Astrocyte (in vitro differentiated cells and primary cell): ENCODE data around the gene ACTN2. TPM values are rescaled to one million over a fixed set of nuclear protein-coding genes. Genes with fewer than 3 reads are reported as not detected.

Source experiments
- DNase-seq: peaks from one replicate; pipeline ENCODE4 v3.0.0-alpha.2; 2010; ENCODE audit warnings: low read depth
- FAIRE-seq: peaks from 2 replicates; lab custom pipeline; 2011; peaks lifted over from hg19 to GRCh38; lab: Jason Lieb, UNC
- H2AFZ ChIP-seq: 2 replicates; pipeline ENCODE4 v1.6.0; 2012; ENCODE audit warnings: low read depth, low read length, inconsistent platforms
- H3K27ac ChIP-seq: 2 replicates; pipeline ENCODE4 v1.5.1; 2011; ENCODE audit warnings: low read depth, low read length, inconsistent platforms
- H3K27me3 ChIP-seq: 2 replicates; pipeline ENCODE4 v1.6.0; 2011; ENCODE audit warnings: low read length, inconsistent platforms; ENCODE audit not compliant: insufficient read depth
- H3K36me3 ChIP-seq: 2 replicates; pipeline ENCODE4 v1.5.1; 2011; ENCODE audit warnings: low read length, inconsistent platforms; ENCODE audit not compliant: insufficient read depth
- H3K4me1 ChIP-seq: 2 replicates; pipeline ENCODE4 v1.5.1; 2011; ENCODE audit warnings: low read length, inconsistent platforms; ENCODE audit not compliant: insufficient read depth
- H3K4me2 ChIP-seq: 2 replicates; pipeline ENCODE4 v1.6.0; 2012; ENCODE audit warnings: low read length, inconsistent platforms
- H3K4me3 ChIP-seq: 2 replicates; pipeline ENCODE4 v1.5.1; 2011; ENCODE audit warnings: low read depth, mild to moderate bottlenecking, low read length, inconsistent platforms; ENCODE audit not compliant: insufficient read depth
- H3K79me2 ChIP-seq: 2 replicates; pipeline ENCODE4 v1.6.0; 2012; ENCODE audit warnings: mild to moderate bottlenecking, low read length, inconsistent platforms; ENCODE audit not compliant: insufficient read depth
- H3K9ac ChIP-seq: 2 replicates; pipeline ENCODE4 v1.6.0; 2012; ENCODE audit warnings: mild to moderate bottlenecking, low read length, inconsistent platforms
- H3K9me3 ChIP-seq: 2 replicates; pipeline ENCODE4 v1.5.1; 2012; ENCODE audit warnings: low read depth, mild to moderate bottlenecking, low read length, inconsistent platforms; ENCODE audit not compliant: insufficient read depth
- H4K20me1 ChIP-seq: 2 replicates; pipeline ENCODE4 v1.6.0; 2012; ENCODE audit warnings: low read length, inconsistent platforms; ENCODE audit not compliant: insufficient read depth
- H3K27ac Mint-ChIP-seq: one replicate; pipeline ENCODE4 v1.8.0; 2021; ENCODE audit warnings: mild to moderate bottlenecking, mixed read lengths; ENCODE audit not compliant: unreplicated experiment
- H3K27me3 Mint-ChIP-seq: one replicate; pipeline ENCODE4 v1.8.0; 2021; ENCODE audit warnings: low read depth, mixed read lengths; ENCODE audit not compliant: unreplicated experiment
- H3K36me3 Mint-ChIP-seq: one replicate; pipeline ENCODE4 v1.8.0; 2021; ENCODE audit warnings: low read depth, mixed read lengths; ENCODE audit not compliant: unreplicated experiment
- H3K4me1 Mint-ChIP-seq: one replicate; pipeline ENCODE4 v1.8.0; 2021; ENCODE audit warnings: low read depth, mixed read lengths; ENCODE audit not compliant: unreplicated experiment
- H3K4me3 Mint-ChIP-seq: one replicate; pipeline ENCODE4 v1.8.0; 2021; ENCODE audit warnings: mild to moderate bottlenecking, moderate library complexity, mixed read lengths; ENCODE audit not compliant: unreplicated experiment
- H3K9me3 Mint-ChIP-seq: one replicate; pipeline ENCODE4 v1.8.0; 2021; ENCODE audit warnings: mild to moderate bottlenecking, mixed read lengths; ENCODE audit not compliant: unreplicated experiment
- CTCF ChIP-seq: IDR thresholded peaks from 2 replicates; pipeline ENCODE4 v1.5.1; 2011; ENCODE audit warnings: low read depth, mild to moderate bottlenecking, inconsistent platforms, low read length, moderate library complexity; ENCODE audit not compliant: insufficient read depth
- EZH2 ChIP-seq: IDR thresholded peaks from 2 replicates; pipeline ENCODE4 v1.6.1; 2012; ENCODE audit warnings: mild to moderate bottlenecking, low read length, inconsistent platforms; ENCODE audit not compliant: insufficient read depth
- total RNA-seq: library from RNA; stranded (reverse); gene quantifications from 2 replicates; pipeline ENCODE4 v1.2.1, GENCODE V29; 2021

The ACTN2 gene
- total RNA-seq, 1 donor from 2014 or later, result 0.89 TPM

- Histone ChIP-seq H3K4me1 (no peaks in the 10 kb centered on the region), H3K36me3 (no peaks in the 10 kb centered on the region), H3K4me3 (no peak overlapping the region), H3K79me2 (no peaks in the 10 kb centered on the region), H4K20me1 (no peaks in the 10 kb centered on the region), H3K27ac (no peak overlapping the region), H3K27me3 (no peaks in the 10 kb centered on the region), H3K9ac (no peak overlapping the region), H2AFZ (no peak overlapping the region), H3K9me3 (no peaks in the 10 kb centered on the region), H3K4me2 (no peak overlapping the region)
- DNase-seq, result no peak
- no peaks in the 10 kb centered on the region for H3K9me3 Mint-ChIP-seq
- H3K27me3 Mint-ChIP-seq, result peaks cover 3% of the 10 kb centered on the region
- no peaks in the 10 kb centered on the region for H3K36me3 Mint-ChIP-seq
- H3K4me1 Mint-ChIP-seq, result peaks cover 4% of the 10 kb centered on the region
- no peak for FAIRE-seq
- TF ChIP-seq CTCF (no peak), EZH2 (no peak)
- H3K27ac Mint-ChIP-seq, result no peak overlapping the region
- no peak overlapping the region for H3K4me3 Mint-ChIP-seq
Observed at GRCh38 chr1:236767276-236767675, 81.0 kb downstream of the ACTN2 start.

GRCh38 chr1:236768601-236769000 lies 82.3 kb downstream of the ACTN2 start:
- peaks cover 4% of the 10 kb centered on the region for H3K4me1 Mint-ChIP-seq
- Histone ChIP-seq H3K9ac (no peak overlapping the region), H3K9me3 (no peaks in the 10 kb centered on the region), H3K36me3 (no peaks in the 10 kb centered on the region), H3K4me3 (no peak overlapping the region), H3K4me2 (no peak overlapping the region), H4K20me1 (no peaks in the 10 kb centered on the region), H2AFZ (no peak overlapping the region), H3K27ac (no peak overlapping the region), H3K79me2 (no peaks in the 10 kb centered on the region), H3K27me3 (no peaks in the 10 kb centered on the region), H3K4me1 (no peaks in the 10 kb centered on the region)
- no peaks in the 10 kb centered on the region for H3K36me3 Mint-ChIP-seq
- peaks cover 7% of the 10 kb centered on the region for H3K27me3 Mint-ChIP-seq
- H3K4me3 Mint-ChIP-seq, result no peak overlapping the region
- H3K9me3 Mint-ChIP-seq, result no peaks in the 10 kb centered on the region
- TF ChIP-seq EZH2 (no peak), CTCF (no peak)
- FAIRE-seq, result no peak
- H3K27ac Mint-ChIP-seq, result no peak overlapping the region
- no peak for DNase-seq

GRCh38 chr1:236773919-236774318 lies 87.6 kb downstream of the ACTN2 start:
- FAIRE-seq, result no peak
- no peak overlapping the region for H3K4me2 ChIP-seq
- H3K9me3 ChIP-seq, result no peaks in the 10 kb centered on the region
- Mint-ChIP-seq H3K9me3 (peaks cover 3% of the 10 kb centered on the region), H3K27ac (no peak overlapping the region), H3K36me3 (no peaks in the 10 kb centered on the region), H3K27me3 (peaks cover 8% of the 10 kb centered on the region), H3K4me1 (peaks cover 4% of the 10 kb centered on the region), H3K4me3 (no peak overlapping the region)
- H3K4me1 ChIP-seq, result no peaks in the 10 kb centered on the region
- H3K27me3 ChIP-seq, result no peaks in the 10 kb centered on the region
- H3K9ac ChIP-seq, result no peak overlapping the region
- H3K4me3 ChIP-seq, result no peak overlapping the region
- no peaks in the 10 kb centered on the region for H4K20me1 ChIP-seq
- DNase-seq, result no peak
- no peak overlapping the region for H3K27ac ChIP-seq
- H3K36me3 ChIP-seq, result no peaks in the 10 kb centered on the region
- TF ChIP-seq EZH2 (no peak), CTCF (no peak)
- H3K79me2 ChIP-seq, result no peaks in the 10 kb centered on the region
- no peak overlapping the region for H2AFZ ChIP-seq
